ENCODE results near the gene FCRL5. TPM values are rescaled to one million over a fixed set of nuclear protein-coding genes. Genes with fewer than 3 reads are reported as not detected.
"Not testable (repeated sequence)": the region's sequence is repeated elsewhere in the genome, so short reads cannot be mapped to it uniquely, and the experiment has no call there.

FCRL5 gene
- total RNA-seq (ENCODE audit: insufficient read depth, low replicate concordance), result 5.8 TPM

- DNase-seq (ENCODE audit: low spot score), result no peak
These were observed at the start of gene FCRL5 for GRCh38 chr1:157551694-157552693. Gene FCRL5, minus strand, starts transcription at chr1:157552515. Its CDS starts 153 bp downstream, at chr1:157552362.

- no peak for DNase-seq (ENCODE audit: low spot score)
These were observed 47.9 kb upstream of the FCRL5 start for GRCh38 chr1:157600236-157600635.

GRCh38 chr1:157597959-157598667, 45.8 kb upstream of the FCRL5 start, which contains the start of gene FCRL4:
Gene FCRL4, minus strand, starts transcription at chr1:157598085. Its CDS starts 141 bp downstream, at chr1:157597944.
- DNase-seq (ENCODE audit: low spot score), result no peak

- no peak for DNase-seq (ENCODE audit: low spot score)
These were observed 44.1 kb upstream of the FCRL5 start for GRCh38 chr1:157596384-157596783.

GRCh38 chr1:157595356-157595755, 43.0 kb upstream of the FCRL5 start:
- no peak for DNase-seq (ENCODE audit: low spot score)

GRCh38 chr1:157585984-157586383, 33.7 kb upstream of the FCRL5 start:
- no peak for DNase-seq (ENCODE audit: low spot score)

- no peak for DNase-seq (ENCODE audit: low spot score)
These were observed 32.2 kb upstream of the FCRL5 start for GRCh38 chr1:157584503-157584902.

GRCh38 chr1:157580828-157581210, 28.5 kb upstream of the FCRL5 start:
- no peak for DNase-seq (ENCODE audit: low spot score)

- peak; percentile 69 for DNase-seq (ENCODE audit: low spot score)
These were observed 28.0 kb upstream of the FCRL5 start for GRCh38 chr1:157580179-157580827.

- no peak for DNase-seq (ENCODE audit: low spot score)
These were observed 25.1 kb upstream of the FCRL5 start for GRCh38 chr1:157577420-157577819.

GRCh38 chr1:157575744-157576143, 23.4 kb upstream of the FCRL5 start:
- DNase-seq (ENCODE audit: low spot score), result no peak

GRCh38 chr1:157574836-157575235, 22.5 kb upstream of the FCRL5 start:
- no peak for DNase-seq (ENCODE audit: low spot score)

- DNase-seq (ENCODE audit: low spot score), result peak; percentile 3
These were observed 14.4 kb upstream of the FCRL5 start for GRCh38 chr1:157566484-157567300.

- DNase-seq (ENCODE audit: low spot score), result no peak
These were observed 10.2 kb upstream of the FCRL5 start for GRCh38 chr1:157562515-157562914.

GRCh38 chr1:157558119-157558518, 5.8 kb upstream of the FCRL5 start:
- DNase-seq (ENCODE audit: low spot score), result no peak

GRCh38 chr1:157548081-157548480, 4.2 kb downstream of the FCRL5 start:
- not testable (repeated sequence) for DNase-seq (ENCODE audit: low spot score)

- no peak for DNase-seq (ENCODE audit: low spot score)
These were observed 9.6 kb downstream of the FCRL5 start for GRCh38 chr1:157542676-157543075.

GRCh38 chr1:157540852-157541251, 11.5 kb downstream of the FCRL5 start:
- DNase-seq (ENCODE audit: low spot score), result no peak

- DNase-seq (ENCODE audit: low spot score), result no peak
These were observed 12.1 kb downstream of the FCRL5 start for GRCh38 chr1:157540160-157540748.

GRCh38 chr1:157539568-157539967, 12.7 kb downstream of the FCRL5 start:
- no peak for DNase-seq (ENCODE audit: low spot score)

- DNase-seq (ENCODE audit: low spot score), result no peak
These were observed 19.7 kb downstream of the FCRL5 start for GRCh38 chr1:157532569-157532968.
